Colon (tissue), 2 donors: Measurements from ENCODE around the gene TBL3.
"Not testable (repeated sequence)": the region's sequence is repeated elsewhere in the genome, so short reads cannot be mapped to it uniquely, and the experiment has no call there.

Experiments used
- FAIRE-seq: peaks from 2 replicates; lab custom pipeline; 2012; peaks lifted over from hg19 to GRCh38; lab: Jason Lieb, UNC
- donor health status: control.
- donor health status: control.

The TBL3 gene

DNA sequence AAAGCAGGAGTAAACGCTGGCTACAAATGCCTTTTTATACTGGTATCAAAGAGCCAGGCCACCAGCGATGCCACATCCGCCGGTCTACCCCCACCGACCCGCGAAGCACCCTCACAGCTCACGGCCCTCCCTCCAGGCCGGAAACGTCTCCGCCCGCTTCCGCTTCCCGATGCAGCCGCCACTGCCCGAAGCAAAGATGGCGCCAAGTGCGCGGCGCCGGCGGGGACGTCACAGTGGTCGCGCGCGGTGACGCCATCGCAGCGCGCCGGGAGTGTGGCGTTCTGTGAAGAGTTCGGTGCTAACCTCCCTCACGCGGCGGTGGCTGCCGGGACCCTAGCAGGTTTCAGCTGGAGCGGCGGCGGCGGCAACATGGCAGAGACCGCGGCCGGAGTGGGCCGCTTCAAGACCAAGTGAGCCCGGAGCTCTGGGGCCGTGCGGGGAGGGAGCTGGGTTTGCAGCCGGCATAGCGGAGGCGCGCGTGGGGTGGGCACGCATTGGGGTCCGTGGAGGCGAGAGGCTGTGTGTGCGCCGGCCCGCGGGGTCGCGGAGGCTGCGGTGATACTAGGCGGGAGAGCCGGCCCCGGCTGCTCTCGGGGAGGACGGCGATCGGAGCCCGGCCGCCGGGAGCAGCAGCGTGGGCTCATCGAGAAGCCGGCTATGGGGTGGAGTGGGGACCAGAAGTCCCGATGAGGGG is at the start of gene TBL3:
Gene TBL3 (plus strand): TSS at position 258 of the 694 bp plus-strand sequence. CDS start 112 bp downstream, at position 370.
- FAIRE-seq, result no peak

DNA sequence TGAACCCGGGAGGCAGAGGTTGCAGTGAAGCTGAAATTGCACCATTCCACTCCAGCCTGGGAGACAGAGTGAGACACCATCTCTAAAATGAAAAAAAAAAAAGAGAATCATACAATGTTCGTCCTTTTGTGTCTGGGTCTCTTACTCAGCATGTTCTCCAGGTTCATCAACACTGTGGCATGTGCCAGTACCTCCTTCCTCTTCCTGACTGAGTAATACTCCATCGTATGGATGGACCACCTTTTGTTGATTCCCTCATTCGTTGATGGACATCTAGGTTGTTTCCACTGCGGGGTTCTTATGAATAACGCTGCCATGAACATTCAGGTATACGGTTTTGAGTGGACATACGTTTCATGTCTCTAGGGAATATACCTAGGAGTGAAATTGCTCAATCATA is 49.5 kb upstream of the TBL3 start:
- FAIRE-seq, result no peak

DNA sequence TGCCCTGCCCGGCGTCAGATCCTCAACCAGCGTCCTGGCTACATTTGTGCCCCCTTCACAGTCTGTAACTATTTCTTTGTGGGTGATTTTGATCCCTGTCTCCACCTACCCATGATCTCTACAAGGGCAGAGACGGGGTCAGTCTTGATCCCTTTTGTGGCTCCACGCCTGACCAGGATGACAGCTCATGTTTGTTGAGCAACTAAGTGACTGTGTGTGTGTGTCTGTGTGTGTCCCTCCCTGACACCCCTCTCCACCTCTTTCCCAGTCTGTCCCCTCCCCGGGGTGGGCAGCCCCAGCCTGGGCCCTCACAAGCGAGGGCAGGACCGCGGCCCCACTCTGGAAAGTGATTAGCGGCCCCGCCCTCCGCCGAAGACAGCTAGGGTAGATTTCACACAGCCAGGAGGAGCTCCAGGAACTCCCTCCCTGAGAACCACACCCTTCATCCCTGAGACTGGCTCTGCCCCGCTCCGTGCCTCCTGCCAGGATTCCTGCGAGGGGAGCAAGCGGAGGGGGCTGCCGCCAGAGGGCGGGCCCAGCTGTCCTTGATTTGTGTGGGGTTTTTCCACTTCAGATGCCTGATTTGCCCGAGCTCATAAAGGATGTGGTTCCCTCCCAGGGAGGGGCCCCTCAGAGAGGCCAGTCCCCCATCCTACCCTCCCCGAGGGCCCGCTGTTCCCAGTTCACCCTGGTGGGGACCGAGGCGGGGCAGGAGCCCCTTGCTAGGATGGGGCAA is 48.4 kb upstream of the TBL3 start:
- FAIRE-seq, result no peak

DNA sequence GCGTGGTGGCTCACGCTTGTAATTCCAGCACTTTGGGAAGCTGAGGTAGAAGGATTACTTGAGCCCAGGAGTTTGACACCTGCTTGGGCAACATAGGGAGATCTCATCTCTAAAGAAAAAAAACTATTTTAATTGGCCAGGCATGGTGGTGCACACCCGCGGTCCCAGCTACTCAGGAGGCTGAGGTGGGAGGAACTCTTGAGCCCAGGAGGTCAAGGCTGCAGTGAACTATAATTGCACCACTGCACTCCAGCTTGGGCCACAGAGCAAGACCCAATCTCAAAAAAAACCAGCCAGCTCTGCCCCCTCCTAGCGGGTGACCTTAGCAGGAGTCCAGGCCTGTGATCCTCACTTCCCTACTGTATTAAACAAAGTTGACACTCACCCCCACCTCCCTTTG is 47.8 kb upstream of the TBL3 start:
- FAIRE-seq, result no peak

DNA sequence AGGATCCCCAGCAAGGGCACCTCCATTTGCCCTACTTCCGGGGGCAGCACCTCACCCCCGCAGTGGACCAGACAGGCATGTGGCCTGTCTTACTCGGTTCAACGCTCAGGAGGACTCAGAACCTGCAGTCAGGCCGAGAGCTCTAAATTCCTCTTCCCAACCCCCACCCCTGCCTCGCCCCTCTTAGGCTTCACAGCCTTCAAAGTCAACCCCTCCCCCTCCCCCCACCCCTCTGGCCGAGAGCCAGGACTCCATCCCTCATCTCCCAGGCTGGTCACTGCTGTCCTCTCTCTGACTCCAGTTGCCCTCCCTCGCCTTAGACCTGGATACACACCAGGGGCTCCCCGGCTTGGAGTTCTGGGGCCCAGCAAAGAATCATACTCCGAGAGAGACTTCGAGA is 45.6 kb upstream of the TBL3 start:
- no peak for FAIRE-seq

DNA sequence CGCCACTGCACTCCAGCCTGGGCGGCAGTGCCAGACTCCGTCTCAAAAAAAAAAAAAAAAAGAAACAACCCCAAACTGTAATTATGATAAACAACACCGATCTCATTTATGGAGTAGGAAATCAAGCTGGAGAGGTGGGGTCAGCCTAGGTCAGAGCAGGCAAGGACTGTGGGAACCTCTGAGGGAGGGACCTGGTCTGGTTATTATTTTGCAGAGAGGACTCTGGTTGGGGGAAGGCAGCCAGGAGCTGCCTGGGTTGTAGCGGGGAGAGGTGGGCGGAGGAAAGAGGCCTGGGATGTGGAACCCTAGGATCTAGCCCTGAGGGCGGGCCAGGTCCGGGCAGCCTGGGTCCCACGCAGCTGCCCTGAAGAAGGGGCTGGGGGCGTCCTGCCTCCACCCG is 42.7 kb upstream of the TBL3 start:
- FAIRE-seq, result no peak

DNA sequence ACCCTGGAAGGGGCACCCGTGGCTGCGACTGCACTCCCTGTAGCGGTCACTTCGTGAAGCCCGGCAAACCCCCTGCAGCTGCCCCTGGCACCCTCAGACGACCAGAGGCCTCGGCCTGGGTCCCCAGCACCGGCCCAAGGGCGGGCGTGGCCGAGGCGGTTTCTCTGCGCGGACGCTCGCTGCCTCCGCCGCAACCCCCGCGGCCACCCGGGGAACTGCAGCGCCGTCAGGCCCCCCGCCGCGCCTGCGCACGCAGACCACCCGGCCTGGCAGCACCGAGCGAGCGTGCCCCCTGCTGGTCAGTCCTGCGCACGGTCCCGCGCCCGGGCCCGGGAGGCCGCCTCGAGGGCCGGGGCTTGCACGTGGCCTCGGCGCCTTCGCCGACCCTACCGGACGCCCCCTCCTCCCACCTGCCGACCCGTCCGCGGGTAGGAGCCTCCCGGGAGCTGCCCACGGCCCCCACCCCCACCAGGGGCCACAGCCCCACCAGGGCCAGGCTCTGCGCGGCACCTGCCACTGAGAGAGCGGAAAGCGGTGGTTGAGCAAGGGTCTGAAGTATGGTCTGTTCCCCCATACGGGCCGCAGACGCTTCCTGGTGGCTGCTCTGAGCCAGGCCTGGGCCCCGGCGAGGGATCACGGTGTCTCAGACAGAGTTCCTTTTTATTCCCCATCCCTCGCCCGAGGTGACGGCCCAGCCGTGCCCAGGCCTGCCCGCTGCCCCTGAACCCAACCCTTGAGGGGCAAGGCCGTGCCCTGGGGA is 42.1 kb upstream of the TBL3 start:
- no peak for FAIRE-seq

DNA sequence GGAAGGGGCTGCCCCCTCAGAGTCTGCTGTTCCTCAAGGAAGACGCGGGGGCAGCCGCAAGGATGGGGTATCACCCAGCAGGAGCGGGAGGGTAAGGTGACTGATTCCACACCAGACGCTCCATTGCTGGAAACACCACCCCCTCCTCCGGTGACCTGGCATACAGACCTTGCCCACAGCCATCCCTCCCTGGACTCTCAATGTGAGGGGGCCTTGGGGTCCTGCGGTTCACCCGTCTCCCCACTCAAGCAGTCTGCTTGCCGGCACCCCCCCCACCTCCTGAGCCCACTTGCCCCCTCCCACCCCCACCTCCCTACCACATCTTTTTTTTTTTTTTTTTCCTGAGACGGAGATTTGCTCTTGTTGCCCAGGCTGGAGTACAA is 41.5 kb upstream of the TBL3 start:
- FAIRE-seq, result no peak

DNA sequence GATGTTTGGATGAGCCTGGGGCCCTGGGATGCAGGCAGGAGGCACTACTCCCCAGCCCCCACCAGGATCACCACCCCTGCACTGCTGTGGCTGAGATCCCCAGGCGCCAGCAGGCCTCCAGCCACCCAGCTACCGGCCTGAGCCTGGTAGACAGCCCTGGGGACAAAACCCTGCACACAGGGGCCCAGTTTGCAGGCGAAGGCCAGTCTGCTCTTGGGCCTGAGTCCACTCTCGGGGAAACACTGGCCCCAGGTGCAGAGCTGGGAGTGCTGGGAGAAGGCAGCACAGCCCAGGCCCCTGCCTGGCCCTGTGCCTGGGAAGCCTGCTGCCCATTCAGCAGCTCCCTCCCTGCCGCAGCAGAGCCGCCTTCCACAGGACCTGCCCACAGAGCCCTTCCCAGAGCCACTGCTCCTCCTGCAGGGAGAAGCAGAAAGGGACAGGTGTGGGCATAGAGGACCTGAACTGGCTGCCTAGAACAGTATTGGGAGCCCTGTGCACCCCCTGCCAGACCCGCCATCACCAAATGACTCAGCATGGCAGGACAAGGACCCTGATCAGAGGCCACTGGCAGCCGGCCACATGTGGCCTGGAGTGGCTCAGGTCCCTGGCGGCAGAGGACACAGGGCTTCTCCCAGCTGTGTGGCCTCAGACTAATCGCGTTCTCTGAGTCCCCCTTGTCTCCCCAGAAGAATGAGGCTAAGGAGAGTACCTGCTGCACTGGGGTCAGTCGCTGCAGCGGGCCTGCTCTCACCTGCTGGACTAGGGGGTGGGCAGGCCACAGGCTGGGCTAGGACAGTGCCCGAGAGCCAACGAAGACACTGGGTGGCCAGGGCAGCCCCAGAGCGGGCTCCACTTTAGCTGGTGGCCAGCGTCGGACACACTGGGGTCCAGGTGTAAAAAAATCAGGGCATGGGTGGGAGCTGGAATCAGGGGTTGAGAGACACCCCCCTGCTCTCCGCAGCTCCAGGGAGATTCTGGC is 39.5 kb upstream of the TBL3 start:
- no peak for FAIRE-seq

DNA sequence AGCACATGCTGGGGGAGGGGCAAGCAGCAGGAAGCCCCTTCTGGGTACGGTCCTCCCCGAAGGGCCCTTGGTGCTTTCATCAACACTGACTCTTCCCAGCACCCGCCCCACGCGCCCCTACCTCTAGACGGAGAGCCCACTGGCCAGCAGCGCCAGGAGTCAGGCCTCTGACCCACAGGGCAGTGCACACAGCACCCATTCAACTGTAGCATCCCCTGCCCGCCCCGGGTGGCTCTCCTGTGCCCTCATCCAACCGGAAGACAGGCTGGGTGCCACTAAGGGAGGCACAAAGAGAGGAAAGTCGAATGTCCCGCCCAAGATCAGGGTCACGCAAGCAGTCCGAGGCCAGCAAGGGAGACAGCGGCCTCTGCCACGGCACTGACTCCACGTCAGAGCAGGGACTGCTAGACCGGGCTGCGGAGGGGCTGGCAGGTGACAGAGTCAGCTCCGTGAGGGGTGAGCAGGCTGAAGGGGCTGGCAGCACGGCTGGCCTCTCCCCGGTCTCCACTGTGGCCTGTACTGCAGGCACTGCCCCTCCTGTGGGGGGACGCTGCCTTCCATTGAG is 38.7 kb upstream of the TBL3 start:
- FAIRE-seq, result no peak

DNA sequence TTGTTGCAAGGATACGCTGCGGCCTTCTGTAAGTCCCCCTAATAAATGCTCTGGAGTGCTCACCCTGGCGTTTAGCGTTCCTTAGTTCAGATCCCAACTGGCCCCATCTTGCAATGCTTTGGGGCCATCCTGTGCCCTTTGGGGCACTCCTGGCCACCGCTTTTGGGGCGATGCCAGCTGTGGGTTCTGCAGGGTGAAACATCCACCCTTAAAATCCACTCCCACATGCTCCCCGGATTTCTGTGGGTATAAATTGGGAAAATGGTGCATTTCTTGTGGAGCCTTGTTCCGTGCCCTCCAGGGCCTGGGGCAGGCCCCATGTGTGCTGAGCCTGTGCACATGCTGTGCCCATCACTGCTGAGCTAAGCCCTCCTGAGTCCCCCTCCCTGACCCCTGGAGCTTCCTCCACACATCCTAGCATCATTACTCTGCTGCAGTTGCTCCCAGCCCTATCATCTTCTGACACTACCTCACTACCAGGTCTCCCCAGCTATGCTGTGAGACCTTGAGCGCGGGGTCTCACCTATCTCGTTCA is 34.8 kb upstream of the TBL3 start:
- no peak for FAIRE-seq

DNA sequence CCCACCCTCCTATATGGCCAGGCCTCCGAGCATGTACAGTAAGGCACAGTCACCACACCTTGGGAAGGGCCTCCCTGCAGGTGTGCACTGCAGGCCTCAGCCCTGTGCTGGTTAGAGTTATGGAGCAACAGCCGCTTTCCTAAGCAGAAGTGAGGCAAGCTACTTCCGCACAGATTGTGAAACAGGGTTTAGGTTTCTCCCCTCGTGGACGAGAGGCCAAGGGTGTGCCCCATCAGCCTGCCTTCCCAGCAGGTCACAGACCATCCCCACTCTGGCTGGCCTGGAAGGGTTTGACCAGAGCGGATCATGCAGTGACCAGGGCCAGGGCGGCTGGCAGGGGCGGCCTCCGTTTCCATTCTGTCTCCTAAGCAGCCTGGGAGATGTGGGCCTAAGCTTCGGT is 33.5 kb upstream of the TBL3 start:
- no peak for FAIRE-seq

DNA sequence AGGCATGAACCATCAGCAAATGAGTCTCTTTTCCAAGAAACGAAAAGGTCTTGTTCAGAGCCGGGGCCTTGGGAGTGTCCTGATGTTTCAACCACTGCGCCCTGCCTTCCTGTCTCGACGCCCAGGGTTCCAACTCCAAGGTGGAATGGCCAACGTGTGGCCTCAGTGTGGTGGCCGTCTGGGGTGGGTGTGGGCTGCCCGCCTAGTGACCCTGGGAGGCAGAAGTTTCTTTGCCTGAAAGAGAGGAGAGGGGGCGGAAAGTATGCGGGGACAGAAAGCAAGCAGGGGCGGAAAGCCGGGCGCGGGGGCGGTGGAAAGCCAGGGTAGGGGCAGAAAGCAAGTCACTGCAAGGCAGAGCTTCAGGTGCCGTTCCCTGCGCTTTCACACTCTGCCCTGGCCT is 32.9 kb upstream of the TBL3 start:
- no peak for FAIRE-seq

DNA sequence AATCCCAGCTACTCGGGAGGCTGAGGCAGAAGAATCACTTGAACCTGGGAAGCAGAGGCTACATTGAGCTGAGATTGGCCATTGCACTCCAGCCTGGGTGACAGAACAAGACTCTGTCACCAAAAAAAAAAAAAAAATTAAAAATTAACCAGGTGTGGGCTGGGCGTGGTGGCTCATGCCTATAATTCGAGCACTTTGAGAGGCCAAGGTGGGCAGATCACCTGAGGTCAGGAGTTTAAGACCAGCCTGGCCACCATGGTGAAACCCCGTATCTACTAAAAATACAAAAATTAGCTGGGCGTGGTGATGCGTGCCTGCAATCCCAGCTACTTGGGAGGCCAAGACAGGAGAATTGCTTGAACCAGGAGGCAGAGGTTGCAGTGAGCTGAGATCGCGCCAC is 32.0 kb upstream of the TBL3 start:
- not testable (repeated sequence) for FAIRE-seq

DNA sequence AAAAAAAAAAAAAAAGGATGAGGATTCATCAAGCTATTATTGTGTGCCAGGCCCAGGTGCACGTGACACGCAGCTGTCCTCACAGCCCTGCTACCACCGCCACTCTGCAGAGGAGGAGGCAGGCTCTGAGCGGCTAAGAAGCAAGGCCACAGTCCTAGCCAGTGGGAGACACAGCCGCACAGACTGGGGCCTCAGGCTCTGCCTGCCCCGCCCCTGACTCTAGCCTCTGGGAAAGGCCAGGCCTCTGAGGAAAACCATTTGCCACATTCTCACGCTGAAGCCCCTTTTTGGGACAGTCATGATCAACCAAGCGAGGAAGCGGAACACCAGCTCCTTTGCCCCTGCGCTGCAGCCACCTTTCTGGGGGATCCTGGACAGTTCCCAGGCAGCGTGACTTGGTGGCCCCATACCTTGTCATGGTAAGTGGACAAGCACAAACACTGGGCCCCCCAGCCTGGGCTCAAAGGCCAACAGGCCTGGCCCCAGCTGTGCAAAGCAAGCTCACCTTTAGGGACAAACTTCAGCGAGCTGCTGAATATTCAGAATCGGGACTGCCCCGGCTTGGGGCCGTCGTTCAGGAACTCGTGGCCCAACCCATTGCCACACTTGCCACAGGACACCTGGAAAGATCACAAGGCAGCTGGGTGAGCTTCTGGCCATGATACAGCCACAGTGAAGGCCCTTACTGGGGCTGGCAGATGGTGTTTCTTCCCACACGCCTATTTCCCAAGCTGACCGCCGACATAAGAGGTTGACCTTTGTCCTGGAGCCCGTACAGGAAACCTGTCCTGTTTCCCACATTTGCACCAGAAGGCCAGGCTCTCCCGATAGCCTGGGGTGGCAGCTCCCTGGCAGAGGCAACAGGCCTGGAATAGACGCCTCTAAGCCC is 31.3 kb upstream of the TBL3 start:
- no peak for FAIRE-seq

DNA sequence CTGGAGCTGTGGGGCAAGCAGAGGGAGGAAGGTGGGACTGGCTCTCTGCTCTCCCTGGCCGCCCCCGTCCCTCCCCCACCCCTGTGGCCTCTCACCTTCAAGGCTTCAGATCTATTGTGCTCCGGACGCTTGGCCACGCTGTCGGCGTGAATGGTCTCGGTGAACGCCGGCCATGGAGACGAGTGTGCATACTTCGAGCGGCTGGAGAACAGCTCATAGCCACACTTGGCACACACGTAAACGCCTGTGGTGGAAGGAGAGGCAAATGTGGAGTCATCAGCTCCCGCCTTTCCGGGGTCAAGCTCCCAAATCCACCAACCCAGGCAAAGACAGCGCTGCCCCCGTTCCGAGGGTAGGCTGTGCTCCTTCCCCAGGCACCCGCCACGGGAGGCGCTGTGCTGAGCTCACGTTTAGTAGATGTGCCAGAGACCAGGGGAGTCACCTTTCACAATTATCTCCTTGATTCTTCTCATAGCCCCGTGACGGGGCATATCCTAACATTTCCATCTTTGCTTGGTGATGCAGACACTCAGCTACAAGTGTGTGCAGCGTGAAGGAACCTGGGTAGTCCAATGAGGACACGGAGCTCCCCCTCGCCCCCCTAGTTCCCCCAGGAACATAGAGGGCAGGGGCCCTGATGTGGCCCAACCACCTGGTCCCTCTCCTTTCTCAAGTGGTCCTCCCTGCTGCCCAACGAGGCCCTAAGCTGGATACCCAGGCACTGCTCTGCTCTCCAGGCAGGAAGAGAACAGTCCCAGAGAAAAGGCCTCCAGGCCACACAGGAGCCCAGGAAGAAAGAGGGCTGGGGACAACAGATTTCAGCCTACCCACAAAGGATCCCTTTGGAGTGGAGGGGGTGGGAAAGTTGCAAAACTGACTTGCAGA is 30.4 kb upstream of the TBL3 start:
- FAIRE-seq, result no peak

DNA sequence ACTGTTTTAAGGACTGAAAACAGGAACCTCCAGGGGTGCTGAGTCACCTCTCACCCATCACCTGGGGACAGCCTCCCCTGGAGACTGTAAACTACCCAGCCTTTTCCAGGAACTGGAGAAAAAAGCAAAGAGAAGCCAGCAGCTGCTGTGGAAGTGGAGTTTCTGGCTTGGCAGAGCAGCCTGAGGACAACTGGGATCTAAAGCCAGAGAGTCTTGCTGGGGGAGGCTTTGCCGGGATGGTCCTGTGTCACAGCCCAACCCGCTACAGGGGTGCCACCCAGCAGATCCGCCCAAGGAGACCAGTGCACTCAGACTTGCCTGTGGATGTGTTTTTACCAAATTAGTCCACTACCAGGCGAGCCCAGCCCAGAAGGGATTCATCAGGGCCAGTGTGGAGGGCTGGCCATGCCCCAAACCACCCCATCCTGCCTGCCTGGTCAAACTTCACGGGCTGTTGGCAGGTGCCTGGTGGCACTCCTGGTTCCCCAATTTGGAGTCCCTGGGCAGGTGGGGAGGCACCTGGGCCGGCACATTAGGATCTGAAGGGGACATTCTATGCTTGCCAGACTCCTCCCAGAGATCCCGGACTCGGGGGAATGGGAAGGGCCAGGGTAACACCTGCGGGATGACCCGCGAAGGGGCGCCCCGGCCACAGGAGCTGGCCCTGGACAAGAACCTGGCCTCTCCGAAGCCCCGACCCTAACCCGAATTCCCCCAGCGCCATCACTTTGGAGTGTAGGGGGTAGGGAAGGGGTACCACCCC is 29.6 kb upstream of the TBL3 start:
- FAIRE-seq, result no peak
